Measurements from ENCODE around the gene LHFPL6. TPM values are rescaled to one million over a fixed set of nuclear protein-coding genes. Genes with fewer than 3 reads are reported as not detected.

Gene LHFPL6
- total RNA-seq, 1 donor from 2014 or later = 19.1 TPM

GRCh38 chr13:39318161-39318560 lies 284.8 kb downstream of the LHFPL6 start:
- no peak for DNase-seq (ENCODE audit: extremely low read depth, low read depth, low spot score)

GRCh38 chr13:39317291-39317690 lies 285.7 kb downstream of the LHFPL6 start:
- DNase-seq (ENCODE audit: extremely low read depth, low read depth, low spot score) = no peak

- DNase-seq (ENCODE audit: extremely low read depth, low read depth, low spot score) = no peak
Observed at GRCh38 chr13:39315796-39316195, 287.2 kb downstream of the LHFPL6 start.

- no peak for DNase-seq (ENCODE audit: extremely low read depth, low read depth, low spot score)
Observed at GRCh38 chr13:39313721-39314120, 289.3 kb downstream of the LHFPL6 start.

- no peak for DNase-seq (ENCODE audit: extremely low read depth, low read depth, low spot score)
Observed at GRCh38 chr13:39312596-39312995, 290.4 kb downstream of the LHFPL6 start.

GRCh38 chr13:39311619-39312018 lies 291.4 kb downstream of the LHFPL6 start:
- no peak for DNase-seq (ENCODE audit: extremely low read depth, low read depth, low spot score)

- DNase-seq (ENCODE audit: extremely low read depth, low read depth, low spot score) = no peak
Observed at GRCh38 chr13:39310961-39311360, 292.0 kb downstream of the LHFPL6 start.

- DNase-seq (ENCODE audit: extremely low read depth, low read depth, low spot score) = no peak
Observed at GRCh38 chr13:39306639-39307589, 296.1 kb downstream of the LHFPL6 start.

- no peak for DNase-seq (ENCODE audit: extremely low read depth, low read depth, low spot score)
Observed at GRCh38 chr13:39302820-39303219, 300.2 kb downstream of the LHFPL6 start.

- no peak for DNase-seq (ENCODE audit: extremely low read depth, low read depth, low spot score)
Observed at GRCh38 chr13:39298951-39299350, 304.0 kb downstream of the LHFPL6 start.

GRCh38 chr13:39297664-39298171 lies 305.3 kb downstream of the LHFPL6 start:
- DNase-seq (ENCODE audit: extremely low read depth, low read depth, low spot score) = no peak

GRCh38 chr13:39297023-39297422 lies 306.0 kb downstream of the LHFPL6 start:
- no peak for DNase-seq (ENCODE audit: extremely low read depth, low read depth, low spot score)

- no peak for DNase-seq (ENCODE audit: extremely low read depth, low read depth, low spot score)
Observed at GRCh38 chr13:39296193-39296592, 306.8 kb downstream of the LHFPL6 start.

Other genes starting within 250 kb of the LHFPL6 start
- 11.6 and 113 TPM in 2 replicates for gene COG6, start 52.5 kb upstream of the LHFPL6 start, total RNA-seq